Esophagus squamous epithelium (tissue), 5 donors: ENCODE data around the gene SGCD. TPM values are rescaled to one million over a fixed set of nuclear protein-coding genes. Genes with fewer than 3 reads are reported as not detected.

Experiments used
- DNase-seq: peaks from one replicate; lab custom pipeline; 2025; lab: John Stamatoyannopoulos, UW
- H3K27ac ChIP-seq, 4 donors: fragments of 200-600 bp; sonication (generic); one replicate each; pipeline ENCODE4 v1.5.1; 2016 to 2019; ENCODE audit warnings: mild to moderate bottlenecking in 1 of 4
- H3K27me3 ChIP-seq, 4 donors: fragments of 200-600 bp; sonication (generic); 1 replicate in 3 of 4; 2 replicates in 1 of 4; pipeline versions ENCODE4 v1.5.1 to v1.6.0; 2017 to 2021; ENCODE audit warnings: antibody characterized with exemption in 1 of 4
- H3K36me3 ChIP-seq, 3 donors: fragments of 200-600 bp; sonication (generic); one replicate each; pipeline ENCODE4 v1.5.1; 2016 to 2019
- H3K4me1 ChIP-seq, 3 donors: fragments of 200-600 bp; sonication (generic); one replicate each; pipeline ENCODE4 v1.5.1; 2017 to 2019
- H3K4me3 ChIP-seq, 4 donors: fragments of 200-600 bp; sonication (generic); 1 replicate in 3 of 4; 2 replicates in 1 of 4; pipeline ENCODE4 v1.5.1; 2016 to 2019; ENCODE audit warnings: mild to moderate bottlenecking in 2 of 4, moderate library complexity in 1 of 4
- H3K9me3 ChIP-seq, 3 donors: fragments of 200-600 bp; sonication (generic); one replicate each; pipeline ENCODE4 v1.5.1; 2016 to 2019
- CTCF ChIP-seq, 6 experiments: fragments of 450-650 bp in 4 of 6; fragments of 200-600 bp in 2 of 6; sonication (generic) in 2 of 6; IDR thresholded peaks; one replicate each; pipeline ENCODE4 v1.5.1; 2016 to 2019; ENCODE audit warnings: antibody characterized with exemption in 6 of 6, mild to moderate bottlenecking in 4 of 6, moderate library complexity in 4 of 6
- POLR2A ChIP-seq, 4 donors: fragments of 450-650 bp; IDR thresholded peaks; one replicate each; pipeline ENCODE4 v1.6.1; 2017; ENCODE audit warnings: antibody characterized with exemption in 4 of 4, mild to moderate bottlenecking in 4 of 4, moderate library complexity in 3 of 4
- whole genome bisulfite sequencing, 2 donors: methylation state at CpG; one replicate each; pipeline ENCODE4 v1.1.5; 2018; 5-methylcytosine and 5-hydroxymethylcytosine counted together
- intact Hi-C: fragments of 100-400 bp; cut with DNase I; formaldehyde crosslinking; loops from one replicate; pipeline ENCODE4 v1.15.0; 2022
- total RNA-seq, 4 donors: library from RNA; depleted of rRNA; stranded (reverse); fragments of >200 nt; gene quantifications; one replicate each; pipeline ENCODE4 v1.1.0, GENCODE V29; 2016
- donor health status: DM: yes; HTN: yes; CAD: no.

SGCD gene
- total RNA-seq, 4 donors from 2014 or later: 0.08 to 4.4 (median 0.64) TPM

GRCh38 chr5:156423597-156423996 lies 96.6 kb downstream of the SGCD start:
- H3K27ac ChIP-seq: no peak overlapping the region
- DNase-seq: no peak
- intact Hi-C loops: no loop called here
- H3K4me3 ChIP-seq: no peak overlapping the region
- no peaks in the 10 kb centered on the region for H3K9me3 ChIP-seq
- WGBS, 2 donors: 58 to 83% methylated on average over 3 of the region's 3 CpGs
- no peaks in the 10 kb centered on the region for H3K36me3 ChIP-seq
- no peaks in the 10 kb centered on the region for H3K4me1 ChIP-seq
- no peak for TF ChIP-seq CTCF (IDR thresholded peaks at IDR 0.05)
- no peak for TF ChIP-seq POLR2A (IDR thresholded peaks at IDR 0.05)
- no peaks in the 10 kb centered on the region for H3K27me3 ChIP-seq

GRCh38 chr5:156427315-156427714 lies 100.4 kb downstream of the SGCD start:
- intact Hi-C loops: no loop called here
- H3K9me3 ChIP-seq: no peaks in the 10 kb centered on the region
- no peaks in the 10 kb centered on the region for H3K4me1 ChIP-seq
- 84 to 86% methylated on average over 4 of the region's 4 CpGs for WGBS, 2 donors
- DNase-seq: no peak
- TF ChIP-seq POLR2A (IDR thresholded peaks at IDR 0.05) (no peak), CTCF (IDR thresholded peaks at IDR 0.05) (no peak)
- no peaks in the 10 kb centered on the region for H3K27me3 ChIP-seq
- no peak overlapping the region for H3K4me3 ChIP-seq
- H3K27ac ChIP-seq: no peak overlapping the region
- H3K36me3 ChIP-seq: no peaks in the 10 kb centered on the region

- Histone ChIP-seq H3K4me1 (no peaks in the 10 kb centered on the region), H3K4me3 (no peak overlapping the region), H3K36me3 (no peaks in the 10 kb centered on the region), H3K27me3 (no peaks in the 10 kb centered on the region), H3K9me3 (no peaks in the 10 kb centered on the region), H3K27ac (no peak overlapping the region)
- WGBS, 2 donors: 62 to 87% methylated on average over 4 to 7 of the region's 9 CpGs
- intact Hi-C loops: no loop called here
- no peak for DNase-seq
- TF ChIP-seq CTCF (IDR thresholded peaks at IDR 0.05) (no peak), POLR2A (IDR thresholded peaks at IDR 0.05) (no peak)
Observed at GRCh38 chr5:156431956-156432829, 105.2 kb downstream of the SGCD start.

- Histone ChIP-seq H3K9me3 (no peaks in the 10 kb centered on the region), H3K4me1 (no peaks in the 10 kb centered on the region), H3K4me3 (no peak overlapping the region), H3K27ac (no peak overlapping the region), H3K27me3 (no peaks in the 10 kb centered on the region), H3K36me3 (no peaks in the 10 kb centered on the region)
- 80% methylated on average over 1 of the region's 1 CpG; no CpG with 5 or more reads in 1 of the 2 donors for WGBS, 2 donors
- DNase-seq: no peak
- intact Hi-C loops: no loop called here
- TF ChIP-seq CTCF (IDR thresholded peaks at IDR 0.05) (no peak), POLR2A (IDR thresholded peaks at IDR 0.05) (no peak)
Observed at GRCh38 chr5:156432830-156433105, 105.8 kb downstream of the SGCD start.

GRCh38 chr5:156434471-156434870 lies 107.5 kb downstream of the SGCD start:
- intact Hi-C loops: no loop called here
- Histone ChIP-seq H3K27me3 (no peaks in the 10 kb centered on the region), H3K27ac (no peak overlapping the region), H3K4me1 (no peaks in the 10 kb centered on the region), H3K9me3 (no peaks in the 10 kb centered on the region), H3K4me3 (no peak overlapping the region), H3K36me3 (no peaks in the 10 kb centered on the region)
- WGBS, 2 donors: 89 to 98% methylated on average over 5 of the region's 5 CpGs
- no peak for DNase-seq
- TF ChIP-seq POLR2A (IDR thresholded peaks at IDR 0.05) (no peak), CTCF (IDR thresholded peaks at IDR 0.05) (no peak)
